ENCODE results near the gene NDUFV3.
"Not testable (repeated sequence)": the region's sequence is repeated elsewhere in the genome, so short reads cannot be mapped to it uniquely, and the experiment has no call there.

Gene NDUFV3

DNA sequence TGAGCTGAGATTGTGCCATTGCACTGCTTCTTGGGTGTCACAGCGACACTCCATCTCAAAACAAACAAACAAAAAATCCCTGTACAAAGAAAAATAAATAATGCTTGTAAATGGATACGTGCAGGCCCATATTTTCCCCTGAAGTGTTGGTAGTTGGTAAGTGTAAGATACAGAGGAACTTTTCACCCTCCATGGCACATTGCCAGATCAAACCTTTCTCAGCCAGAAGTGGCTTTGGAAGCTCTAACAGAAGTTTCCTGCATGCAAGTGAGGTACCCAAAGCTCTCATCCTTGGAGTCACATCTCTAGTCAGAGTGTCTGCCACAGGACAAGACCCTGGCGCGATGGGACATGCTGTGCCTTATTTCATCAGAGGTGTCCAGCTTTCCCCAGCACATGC, 7.3 kb downstream of the NDUFV3 start:
- no peak for DNase-seq

DNA sequence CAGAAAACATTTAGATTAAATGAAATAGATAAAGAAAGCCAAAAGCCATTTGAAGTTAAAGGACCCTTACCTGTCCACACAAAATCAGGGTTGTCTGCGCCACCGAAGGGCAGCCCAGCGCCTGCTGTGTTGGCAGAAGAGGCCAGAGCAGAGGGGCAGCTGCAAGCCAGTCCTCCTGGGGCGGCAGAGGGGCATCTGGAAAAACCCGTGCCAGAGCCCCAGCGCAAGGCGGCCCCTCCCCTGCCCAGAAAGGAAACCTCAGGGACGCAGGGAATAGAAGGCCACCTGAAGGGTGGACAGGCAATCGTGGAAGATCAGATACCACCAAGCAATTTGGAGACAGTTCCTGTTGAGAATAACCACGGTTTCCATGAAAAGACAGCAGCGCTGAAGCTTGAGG, 10.7 kb downstream of the NDUFV3 start:
- DNase-seq = no peak

DNA sequence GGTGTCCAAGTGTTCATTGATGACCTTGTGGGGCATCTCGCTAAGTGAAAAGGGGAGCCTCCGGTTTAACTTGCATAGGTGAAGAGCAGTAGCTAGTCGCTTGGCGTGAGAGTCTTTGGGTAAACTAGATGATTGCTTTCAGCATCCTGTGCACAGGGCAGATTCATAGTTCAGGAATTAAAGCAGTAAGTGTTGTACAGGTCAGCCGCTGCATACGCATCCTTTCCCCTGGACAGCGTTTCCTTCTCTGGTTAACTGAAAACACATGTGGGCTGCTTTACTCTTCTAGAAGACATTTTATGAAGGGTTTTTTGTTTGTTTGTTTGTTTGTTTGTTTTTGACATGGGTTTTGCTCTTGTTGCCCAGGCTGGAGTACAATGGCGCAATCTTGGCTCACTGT, 12.1 kb downstream of the NDUFV3 start:
- no peak for DNase-seq

DNA sequence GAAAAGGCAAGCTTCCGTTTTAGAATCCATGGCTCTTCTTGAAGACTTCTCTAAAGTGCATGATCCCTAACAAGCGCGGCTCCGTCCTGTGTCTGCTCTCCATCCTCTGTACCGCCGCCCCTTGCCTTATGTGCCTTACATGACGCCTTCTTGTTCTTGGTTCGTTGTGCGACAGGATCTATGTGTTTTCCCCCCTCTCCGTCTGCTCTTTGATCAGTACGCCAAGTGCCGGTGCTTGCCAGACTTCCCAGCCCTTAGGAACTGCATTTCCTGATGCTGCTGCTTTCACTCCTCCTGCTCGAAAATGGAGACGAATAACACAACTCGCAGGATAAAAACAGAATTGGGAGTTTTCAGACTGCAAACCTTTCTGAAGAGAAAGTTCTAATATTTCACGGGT, 13.1 kb downstream of the NDUFV3 start:
- no peak for DNase-seq

DNA sequence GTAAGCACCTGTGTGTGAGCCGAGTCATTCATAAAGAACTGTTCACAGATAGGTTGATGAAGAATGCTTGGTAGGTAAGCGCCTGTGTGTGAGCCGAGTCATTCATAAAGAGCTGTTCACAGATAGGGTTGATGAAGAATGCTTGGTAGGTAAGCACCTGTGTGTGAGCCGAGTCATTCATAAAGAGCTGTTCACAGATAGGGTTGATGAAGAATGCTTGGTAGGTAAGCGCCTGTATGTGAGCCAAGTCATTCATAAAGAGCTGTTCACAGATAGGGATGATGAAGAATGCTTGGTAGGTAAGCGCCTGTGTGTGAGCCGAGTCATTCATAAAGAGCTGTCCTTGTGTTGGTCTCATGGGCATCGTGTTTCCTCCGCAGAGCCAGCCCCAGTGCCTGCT, 15.4 kb downstream of the NDUFV3 start:
- not testable (repeated sequence) for DNase-seq

DNA sequence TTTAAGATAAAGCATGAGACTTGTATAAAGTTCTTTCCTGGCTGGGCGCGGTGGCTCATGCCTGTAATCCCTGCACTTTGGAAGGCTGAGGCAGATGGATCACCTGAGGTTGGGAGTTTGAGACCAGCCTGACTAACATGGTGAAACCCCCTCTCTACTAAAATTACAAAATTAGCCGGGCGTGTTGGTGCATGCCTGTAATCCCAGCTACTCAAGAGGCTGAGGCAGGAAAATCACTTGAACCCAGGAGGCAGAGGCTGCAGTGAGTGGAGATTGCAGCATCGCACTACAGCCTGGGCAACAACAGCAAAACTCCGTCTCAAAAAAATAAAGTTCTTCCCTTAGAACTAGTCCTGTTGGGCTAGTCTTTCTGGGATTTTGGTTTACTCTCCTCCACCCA, 18.8 kb downstream of the NDUFV3 start:
- not testable (repeated sequence) for DNase-seq

DNA sequence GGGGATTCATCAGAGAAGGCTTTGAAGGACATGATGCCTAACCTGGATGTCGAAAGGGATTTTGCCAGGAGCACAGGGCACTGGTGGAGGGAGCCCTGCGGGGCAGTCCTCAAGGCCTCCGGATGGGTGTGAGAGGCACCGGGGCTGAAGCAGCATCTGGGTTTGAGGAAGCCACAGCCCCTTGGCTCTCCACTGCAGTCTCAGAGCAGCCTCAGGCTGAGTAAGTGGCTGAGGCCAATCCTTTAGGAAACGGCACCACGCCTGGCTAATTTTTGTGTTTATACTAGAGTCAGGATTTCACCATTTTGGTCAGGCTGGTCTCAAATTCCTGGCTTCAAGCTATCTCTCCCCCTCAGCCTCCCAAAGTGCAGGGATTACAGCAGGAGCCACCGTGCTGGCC, 20.4 kb downstream of the NDUFV3 start:
- DNase-seq = no peak

DNA sequence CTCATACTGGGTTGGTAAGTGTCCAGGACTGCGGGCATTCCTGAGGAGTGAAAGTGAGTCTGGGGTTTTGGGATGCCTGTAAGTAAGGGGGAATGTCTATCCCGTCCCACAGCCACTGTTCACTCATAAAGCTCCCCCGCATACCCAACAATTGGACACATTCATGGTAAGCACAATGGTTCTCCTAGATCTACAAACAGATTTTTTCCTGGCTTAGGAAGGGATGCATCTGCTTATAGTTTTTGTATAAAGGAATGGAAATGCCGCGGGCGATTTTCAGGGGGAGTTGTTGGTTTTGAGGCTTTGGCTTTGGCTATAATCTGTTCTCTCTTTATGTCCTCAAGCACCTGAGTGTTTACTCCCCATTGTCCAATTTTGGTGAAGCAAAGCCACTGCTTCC, 25.2 kb downstream of the NDUFV3 start:
- no peak for DNase-seq

DNA sequence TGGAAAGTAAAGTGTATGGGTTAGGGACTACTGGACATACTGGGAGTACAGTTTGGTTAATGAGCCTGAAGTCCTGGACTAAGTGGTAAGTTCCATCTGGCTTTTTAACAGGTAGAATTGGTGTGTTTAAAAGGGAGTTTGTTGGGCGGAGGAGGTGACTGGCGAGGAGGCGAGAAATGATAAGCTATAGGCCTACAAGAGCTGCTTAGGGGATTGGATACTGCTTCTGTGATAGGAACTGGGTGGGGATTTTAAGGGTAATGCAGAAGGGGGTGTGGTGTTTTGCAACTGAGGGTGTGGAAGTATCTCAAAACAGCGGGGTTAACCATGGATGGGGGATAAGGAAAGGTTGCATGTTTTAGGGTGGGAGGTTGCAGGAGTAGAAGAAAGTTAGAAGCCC, 28.8 kb downstream of the NDUFV3 start:
- no peak for DNase-seq

DNA sequence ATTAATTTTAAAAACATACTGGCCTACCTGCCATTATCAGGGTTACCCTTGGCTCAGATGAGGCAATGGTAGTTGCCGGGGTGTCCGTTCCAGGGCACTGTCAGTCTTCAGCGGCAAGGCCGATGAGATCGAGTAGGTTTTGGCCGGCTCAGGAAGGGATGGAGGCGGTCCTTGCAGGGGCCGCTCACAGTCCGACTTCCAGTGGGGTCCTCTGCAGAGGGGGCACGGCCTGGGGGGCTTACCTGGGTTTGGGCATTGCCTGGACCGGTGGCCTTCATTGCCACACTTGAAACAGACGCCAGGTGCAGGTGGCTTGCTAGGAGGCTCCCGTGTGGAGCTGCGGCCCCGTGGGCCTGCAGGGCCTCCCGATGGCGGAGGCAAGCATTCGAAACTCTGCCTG, 29.8 kb downstream of the NDUFV3 start:
- no peak for DNase-seq

DNA sequence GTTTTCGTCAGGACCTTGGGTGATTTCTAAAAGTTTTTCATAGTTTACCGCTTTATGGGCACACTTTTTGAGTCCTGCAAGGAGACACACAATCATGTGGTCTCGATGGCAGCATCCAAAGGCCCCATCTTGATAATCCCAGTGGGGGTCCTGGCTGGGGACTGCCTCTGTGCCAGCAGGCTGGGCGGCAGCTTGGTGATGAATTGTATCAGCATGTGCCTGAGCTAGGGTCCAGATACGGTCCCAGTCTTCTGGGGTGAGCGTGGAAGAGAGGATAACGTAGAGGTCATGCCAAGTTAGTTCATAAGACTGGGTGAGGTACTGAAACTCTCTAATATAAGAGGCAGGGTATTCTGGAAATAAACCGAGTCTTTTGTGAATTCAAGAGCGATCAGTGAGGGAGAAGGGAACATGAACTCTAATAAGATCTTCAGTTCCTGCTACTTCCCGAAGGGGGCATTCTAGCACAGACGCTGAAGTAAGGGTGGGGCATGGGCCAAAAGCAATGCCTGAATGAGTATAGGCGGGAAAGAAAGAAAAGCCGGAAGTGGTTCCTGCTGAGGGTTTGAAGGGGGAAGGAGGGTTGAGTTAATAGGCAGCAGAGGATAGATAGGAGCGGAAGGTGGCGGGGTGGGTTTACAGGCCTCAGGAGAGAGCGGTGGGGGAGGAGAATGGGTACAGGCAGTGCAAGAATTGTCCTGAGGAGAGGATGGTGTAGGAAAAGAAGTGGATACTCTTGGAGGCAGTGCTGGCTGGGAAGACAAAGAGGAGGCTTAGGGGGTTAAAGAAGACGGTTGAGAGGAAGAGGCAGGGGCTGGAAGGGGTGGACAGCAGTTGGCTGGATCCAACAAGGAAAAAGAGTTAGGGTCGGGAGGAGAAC, 30.7 kb downstream of the NDUFV3 start:
- peak; percentile 42 for DNase-seq

DNA sequence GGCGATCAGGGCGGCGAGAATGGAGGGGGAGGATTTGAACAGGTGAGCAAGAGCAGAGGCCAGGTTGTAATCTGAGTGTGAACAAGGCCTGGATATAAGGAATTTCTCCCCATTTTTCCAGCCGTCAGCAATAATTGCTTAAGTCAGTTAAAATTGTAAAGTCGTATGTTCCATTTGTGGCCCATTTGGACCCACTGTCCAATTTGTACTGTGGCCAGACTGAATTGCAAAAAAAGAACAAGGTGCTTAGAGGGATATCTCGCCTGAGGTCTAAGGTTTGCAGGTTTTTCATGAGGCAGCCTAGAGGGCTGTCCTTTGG, 31.3 kb downstream of the NDUFV3 start:
- no peak for DNase-seq

DNA sequence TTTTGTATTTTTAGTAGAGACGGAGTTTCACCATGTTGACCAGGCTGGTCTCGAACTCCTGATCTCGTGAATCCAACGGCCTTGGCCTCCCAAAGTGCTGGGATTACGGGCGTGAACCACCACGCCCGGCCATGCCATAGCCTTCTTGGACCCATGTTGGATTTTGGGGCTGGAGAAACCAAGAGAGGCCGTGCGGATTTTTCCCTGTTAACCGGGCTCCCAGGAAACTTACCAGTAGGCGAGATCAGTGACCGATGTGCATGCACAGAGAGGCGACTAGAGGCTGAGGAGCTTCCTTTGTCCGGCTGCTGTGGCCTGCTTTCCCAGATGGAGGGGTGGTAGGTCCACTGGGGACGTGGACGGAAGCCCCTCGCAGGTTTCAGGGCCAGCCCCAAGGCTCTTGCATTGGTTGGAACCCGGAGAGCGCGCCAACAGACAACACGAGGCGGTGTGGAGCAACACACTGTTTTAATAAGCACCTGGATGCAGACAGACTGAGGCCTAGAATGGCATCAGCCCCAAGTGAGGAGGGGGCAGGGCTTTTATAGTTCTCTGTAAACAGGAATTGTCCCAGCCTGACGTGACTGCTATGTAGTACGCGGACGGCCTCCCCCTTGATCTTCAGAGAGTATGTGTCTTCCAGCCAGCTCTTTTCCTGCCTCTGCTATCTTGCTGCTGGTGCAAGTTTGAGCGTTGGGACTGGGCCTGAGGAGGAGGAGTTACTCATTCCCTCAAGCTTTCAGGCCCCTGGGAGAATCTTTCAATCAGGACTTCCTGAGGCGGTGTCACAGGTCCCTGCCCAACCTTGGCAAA, 32.2 kb downstream of the NDUFV3 start, which contains the start of gene ERVH48-1:
Gene ERVH48-1 (minus strand): TSS at position 517 of the 813 bp plus-strand sequence. CDS start 6,624 bp downstream, outside the sequence.
- DNase-seq = no peak

DNA sequence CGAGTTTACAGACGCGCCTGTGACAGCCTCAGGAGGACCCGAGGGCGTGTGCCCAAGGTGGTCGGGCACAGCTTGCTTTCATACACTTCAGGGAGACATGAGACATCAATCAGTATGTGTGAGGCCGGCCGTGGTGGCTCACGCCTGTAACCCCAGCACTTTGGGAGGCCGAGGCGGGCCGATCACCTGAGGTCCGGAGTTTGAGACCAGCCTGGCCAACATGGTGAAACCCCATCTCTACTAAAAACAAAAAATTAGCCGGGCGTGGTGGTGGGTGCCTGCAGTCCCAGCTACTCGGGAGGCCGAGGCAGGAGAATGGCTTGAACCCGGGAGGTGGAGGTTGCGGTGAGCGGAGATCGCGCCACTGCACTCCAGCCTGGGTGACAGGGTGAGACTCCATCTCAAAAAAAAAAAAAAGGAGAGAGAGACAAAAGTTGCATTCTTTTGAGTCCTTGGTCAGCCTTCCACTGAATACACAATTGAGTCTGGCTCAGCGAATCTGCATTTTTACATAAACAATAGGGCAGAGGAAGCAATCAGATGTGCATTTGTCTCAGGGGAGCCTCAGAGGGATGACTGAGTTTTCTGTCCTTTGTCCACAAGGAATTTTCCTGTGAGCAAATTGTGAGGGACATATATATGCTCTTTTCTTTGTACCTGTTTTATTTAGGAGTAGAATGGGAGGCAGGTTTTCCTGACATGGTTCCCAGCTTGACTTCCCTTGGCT, 34.5 kb downstream of the NDUFV3 start:
- not testable (repeated sequence) for DNase-seq

DNA sequence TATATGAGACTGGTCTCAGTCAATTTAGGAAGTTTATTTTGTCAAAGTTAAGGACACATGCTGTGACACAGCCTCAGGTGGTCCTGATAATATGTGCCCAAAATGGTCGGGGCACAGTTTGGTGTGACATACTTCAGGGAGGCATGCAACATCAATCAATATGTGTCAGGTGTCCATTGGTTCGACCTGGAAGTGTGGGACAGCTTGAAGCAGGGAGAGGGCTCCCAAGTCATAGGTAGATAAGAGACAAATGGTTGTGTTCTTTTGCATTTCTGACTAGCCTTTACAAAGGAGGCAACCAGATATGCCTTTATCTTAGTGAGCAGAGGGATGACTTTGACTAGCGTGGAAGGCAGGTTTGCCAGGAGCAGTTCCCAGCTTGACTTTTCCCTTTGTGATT, 36.9 kb downstream of the NDUFV3 start:
- DNase-seq = no peak

DNA sequence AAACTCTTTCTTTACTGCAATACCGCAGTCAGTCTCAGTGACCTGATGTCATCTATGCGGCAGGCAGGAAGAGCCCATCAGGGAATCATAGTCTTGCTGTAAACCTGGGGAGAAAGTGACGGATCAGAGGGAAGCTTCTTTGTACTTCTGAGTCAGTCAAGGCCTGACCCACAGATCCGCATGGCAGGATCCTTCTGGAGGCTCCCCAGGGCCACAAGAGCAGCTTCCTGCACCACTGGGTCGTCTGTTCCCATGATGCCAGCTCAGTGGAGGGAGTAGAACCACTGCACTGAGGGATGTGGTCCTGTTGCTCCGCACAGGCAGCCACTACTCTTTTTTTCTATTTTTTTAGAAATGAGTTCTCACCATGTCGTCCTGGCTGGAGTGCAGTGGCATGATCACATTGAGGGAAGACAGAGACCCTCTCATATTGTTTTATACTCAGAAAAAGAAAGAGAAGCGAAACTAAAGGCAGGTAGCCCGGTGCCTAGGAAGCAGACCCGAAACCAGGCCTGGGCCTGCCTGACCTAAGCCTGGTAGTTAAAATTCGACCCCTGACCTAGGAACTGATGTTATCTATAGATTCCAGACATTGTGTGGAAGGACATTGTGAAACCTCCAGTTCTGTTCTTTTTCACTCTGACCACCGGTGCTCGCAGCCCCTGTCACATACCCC, 38.6 kb downstream of the NDUFV3 start:
- DNase-seq = no peak

DNA sequence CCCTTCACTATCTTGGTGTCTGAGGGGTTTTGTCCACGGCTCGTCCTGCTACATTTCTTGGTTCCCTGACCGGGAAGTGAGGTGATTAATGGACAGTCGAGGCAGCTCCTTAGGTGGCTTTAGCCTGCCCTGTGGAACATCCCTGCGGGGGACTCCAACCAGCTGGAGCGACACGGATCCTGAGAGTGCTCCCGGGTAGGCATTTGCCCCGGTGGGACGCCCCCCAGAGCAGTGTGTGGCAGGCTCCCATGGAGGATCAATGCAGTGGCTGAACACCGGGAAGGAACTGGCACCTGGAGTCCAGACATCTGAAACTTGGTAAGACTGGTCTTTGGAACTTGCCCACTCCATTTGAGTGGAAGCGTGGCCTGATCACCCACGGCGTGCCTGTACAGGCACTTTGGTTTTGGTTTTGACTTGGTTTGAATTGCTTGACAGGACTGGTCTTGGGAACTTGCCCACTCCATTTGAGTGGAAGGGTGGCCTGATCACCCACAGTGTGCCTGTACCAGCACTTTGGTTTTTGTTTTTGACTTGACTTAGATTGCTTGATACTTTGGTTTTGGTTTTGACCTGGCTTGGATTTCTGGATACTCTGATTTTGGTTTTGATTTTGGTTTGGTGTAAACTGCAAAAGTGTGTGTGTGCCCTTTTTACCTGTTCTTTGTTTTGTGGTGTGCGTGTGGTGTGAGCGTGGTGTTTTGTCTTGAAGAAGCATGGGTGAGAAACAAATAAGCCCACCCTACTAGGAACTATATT, 39.4 kb downstream of the NDUFV3 start:
- not testable (repeated sequence) for DNase-seq

DNA sequence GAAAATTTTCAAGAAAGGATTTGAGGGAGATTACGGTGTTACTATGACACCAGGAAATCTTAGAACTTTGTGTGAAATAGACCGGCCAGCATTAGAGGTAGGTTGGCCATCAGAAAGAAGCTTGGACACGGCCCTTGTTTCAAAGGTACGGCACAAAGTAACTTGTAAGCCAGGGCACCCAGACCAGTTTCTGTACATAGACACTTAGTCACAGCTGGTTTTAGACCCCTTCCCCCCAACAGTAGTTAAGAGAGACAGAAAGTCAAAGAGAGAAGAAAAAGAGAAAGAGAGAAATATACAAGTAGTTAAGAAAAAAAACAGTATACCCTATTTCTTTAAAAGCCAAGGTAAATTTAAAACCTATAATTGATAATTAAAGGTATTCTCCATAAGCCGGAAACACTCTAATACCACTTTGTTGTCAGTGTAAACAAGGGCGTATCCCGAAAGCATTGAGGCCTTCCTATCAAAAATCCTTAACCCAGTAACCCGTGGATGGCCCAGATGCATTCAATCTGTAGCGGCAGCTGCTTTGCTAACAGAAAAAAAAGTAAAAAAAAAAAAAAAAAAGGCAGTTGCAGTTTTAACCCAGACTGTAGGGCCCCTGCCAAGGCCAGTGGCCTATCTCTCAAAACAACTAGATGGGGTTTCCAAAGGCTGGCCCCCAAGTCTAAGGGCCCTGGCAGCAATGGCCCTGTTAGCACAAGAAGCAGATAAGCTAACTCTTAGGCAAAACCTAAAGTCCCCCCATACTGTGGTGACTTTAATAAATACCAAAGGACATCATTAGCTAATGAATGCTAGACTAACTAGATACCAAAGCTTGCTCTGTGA, 40.2 kb downstream of the NDUFV3 start:
- DNase-seq = not testable (repeated sequence)

DNA sequence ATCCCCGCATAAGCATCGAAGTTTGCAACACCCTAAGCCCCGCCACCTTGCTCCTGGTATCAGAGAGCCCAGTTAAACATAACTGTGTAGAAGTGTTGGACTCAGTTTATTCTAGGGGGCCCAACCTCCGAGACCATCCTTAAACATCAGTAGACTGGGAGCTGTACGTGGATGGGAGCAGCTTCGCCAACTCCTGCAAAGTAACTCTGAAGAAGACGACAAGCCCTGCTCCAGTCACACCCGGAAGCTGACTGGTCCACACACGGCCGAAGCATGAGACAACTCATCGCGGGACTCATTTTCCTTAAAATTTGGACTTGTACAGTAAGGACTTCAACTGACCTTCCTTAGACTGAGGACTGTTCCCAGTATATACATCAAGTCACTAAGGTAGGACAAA, 40.9 kb downstream of the NDUFV3 start:
- not testable (repeated sequence) for DNase-seq

DNA sequence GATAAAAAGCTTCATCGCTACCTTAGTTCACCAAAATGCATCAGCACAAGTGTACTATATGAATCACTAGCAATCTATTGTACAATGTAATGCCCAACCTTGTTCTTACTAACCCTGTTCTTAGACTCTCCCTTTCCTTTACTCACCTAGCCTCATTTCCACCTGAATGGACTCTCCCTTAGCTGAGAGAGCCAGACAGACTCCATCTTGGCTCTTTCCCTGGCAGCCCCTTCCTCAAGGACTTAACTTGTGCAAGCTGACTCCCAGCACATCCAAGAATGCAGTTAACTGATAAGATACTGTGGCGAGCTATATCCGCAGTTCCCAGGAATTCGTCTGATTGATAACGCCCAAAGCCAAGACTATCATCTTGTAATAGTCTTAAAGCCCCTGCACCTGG, 43.3 kb downstream of the NDUFV3 start:
- DNase-seq = not testable (repeated sequence)

All from effector CD8-positive, alpha-beta T cell (primary cell).